AG10803 (cell line): Measurements from ENCODE around the gene MAG.

Experiments used
- DNase-seq: peaks from one replicate; pipeline ENCODE4 v3.0.0; 2010; ENCODE audit warnings: low read depth
- H3K4me3 ChIP-seq: 2 replicates; pipeline ENCODE4 v1.5.1; 2011; ENCODE audit warnings: mild to moderate bottlenecking, low read length, control low read depth
- TF ChIP-seq, protein P1 (sequence below): conservative IDR thresholded peaks from 2 replicates; pipeline ENCODE4 v1.5.1; 2011; ENCODE audit warnings: mild to moderate bottlenecking, low read length, control low read depth, inconsistent platforms

The MAG gene

GRCh38 chr19:35362261-35363000 is 70.5 kb downstream of the MAG start:
- H3K4me3 ChIP-seq, result no peak overlapping the region
- TF ChIP-seq, protein P1, sequence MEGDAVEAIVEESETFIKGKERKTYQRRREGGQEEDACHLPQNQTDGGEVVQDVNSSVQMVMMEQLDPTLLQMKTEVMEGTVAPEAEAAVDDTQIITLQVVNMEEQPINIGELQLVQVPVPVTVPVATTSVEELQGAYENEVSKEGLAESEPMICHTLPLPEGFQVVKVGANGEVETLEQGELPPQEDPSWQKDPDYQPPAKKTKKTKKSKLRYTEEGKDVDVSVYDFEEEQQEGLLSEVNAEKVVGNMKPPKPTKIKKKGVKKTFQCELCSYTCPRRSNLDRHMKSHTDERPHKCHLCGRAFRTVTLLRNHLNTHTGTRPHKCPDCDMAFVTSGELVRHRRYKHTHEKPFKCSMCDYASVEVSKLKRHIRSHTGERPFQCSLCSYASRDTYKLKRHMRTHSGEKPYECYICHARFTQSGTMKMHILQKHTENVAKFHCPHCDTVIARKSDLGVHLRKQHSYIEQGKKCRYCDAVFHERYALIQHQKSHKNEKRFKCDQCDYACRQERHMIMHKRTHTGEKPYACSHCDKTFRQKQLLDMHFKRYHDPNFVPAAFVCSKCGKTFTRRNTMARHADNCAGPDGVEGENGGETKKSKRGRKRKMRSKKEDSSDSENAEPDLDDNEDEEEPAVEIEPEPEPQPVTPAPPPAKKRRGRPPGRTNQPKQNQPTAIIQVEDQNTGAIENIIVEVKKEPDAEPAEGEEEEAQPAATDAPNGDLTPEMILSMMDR, result no peak
- DNase-seq, result no peak

DNA sequence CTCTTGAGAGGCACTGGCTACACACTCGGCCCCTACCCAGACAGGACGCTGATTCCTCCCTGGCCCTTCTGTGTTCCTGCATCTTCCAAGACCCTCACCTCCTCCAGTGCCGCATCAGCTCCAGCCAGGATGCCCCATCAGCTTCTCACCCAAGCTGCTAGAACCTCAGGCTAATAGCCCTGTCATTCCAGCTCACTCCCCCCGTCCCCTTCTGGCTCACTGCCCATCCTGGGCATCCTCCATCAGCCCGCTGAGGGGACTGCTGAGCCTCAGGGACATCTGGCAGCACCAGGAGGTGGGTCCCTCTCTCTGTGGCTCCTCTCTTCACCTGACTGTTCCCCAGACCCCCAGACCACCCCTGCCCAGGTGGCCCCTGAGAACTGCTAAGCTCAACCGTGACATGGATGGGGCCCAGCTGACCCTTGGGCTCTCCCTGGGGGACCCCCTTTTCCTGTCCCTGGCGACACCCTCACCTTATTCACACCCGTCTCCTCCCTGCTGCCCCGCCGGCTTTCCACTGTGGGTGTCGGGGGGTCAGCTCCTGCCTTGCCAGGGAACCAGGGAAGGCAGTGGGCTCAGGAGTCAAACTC is 71.1 kb downstream of the MAG start:
- H3K4me3 ChIP-seq, result no peak overlapping the region
- DNase-seq, result no peak
- TF ChIP-seq, protein P1, result no peak
